ENCODE data around the gene DELE1.

DELE1 gene

GRCh38 chr5:141940695-141941271, 17.1 kb downstream of the DELE1 start:
- H3K4me3 ChIP-seq (ENCODE audit: low read depth, low read length), result no peak overlapping the region
- DNase-seq (ENCODE audit: low read depth), result no peak

GRCh38 chr5:141941307-141941706, 17.6 kb downstream of the DELE1 start:
- H3K4me3 ChIP-seq (ENCODE audit: low read depth, low read length), result no peak overlapping the region
- no peak for DNase-seq (ENCODE audit: low read depth)
- TF ChIP-seq CTCF (IDR thresholded peaks at IDR 0.05; ENCODE audit: control insufficient read depth, extremely low read depth, insufficient read depth), result no peak

More at GRCh38 chr5:141940695-141941271, 17.1 kb downstream of the DELE1 start:
- no peak for TF ChIP-seq CTCF (IDR thresholded peaks at IDR 0.05; ENCODE audit: control insufficient read depth, extremely low read depth, insufficient read depth)

- no peak for TF ChIP-seq CTCF (IDR thresholded peaks at IDR 0.05; ENCODE audit: control insufficient read depth, extremely low read depth, insufficient read depth)
- no peak overlapping the region for H3K4me3 ChIP-seq (ENCODE audit: low read depth, low read length)
- no peak for DNase-seq (ENCODE audit: low read depth)
These were observed 18.1 kb downstream of the DELE1 start for GRCh38 chr5:141941779-141942178.

GRCh38 chr5:141942185-141942857, 18.6 kb downstream of the DELE1 start:
- TF ChIP-seq CTCF (IDR thresholded peaks at IDR 0.05; ENCODE audit: control insufficient read depth, extremely low read depth, insufficient read depth), result no peak
- no peak overlapping the region for H3K4me3 ChIP-seq (ENCODE audit: low read depth, low read length)
- DNase-seq (ENCODE audit: low read depth), result no peak

- no peak for DNase-seq (ENCODE audit: low read depth)
- H3K4me3 ChIP-seq (ENCODE audit: low read depth, low read length), result no peak overlapping the region
- no peak for TF ChIP-seq CTCF (IDR thresholded peaks at IDR 0.05; ENCODE audit: control insufficient read depth, extremely low read depth, insufficient read depth)
These were observed 20.4 kb downstream of the DELE1 start for GRCh38 chr5:141944076-141944475.

GRCh38 chr5:141945511-141946051, 21.9 kb downstream of the DELE1 start:
- TF ChIP-seq CTCF (IDR thresholded peaks at IDR 0.05; ENCODE audit: control insufficient read depth, extremely low read depth, insufficient read depth), result no peak
- DNase-seq (ENCODE audit: low read depth), result no peak
- H3K4me3 ChIP-seq (ENCODE audit: low read depth, low read length), result no peak overlapping the region

Measured in LNCaP clone FGC (cell line).